GM23338 (cell line): ENCODE measurements around the gene OR8S1. TPM values are rescaled to one million over a fixed set of nuclear protein-coding genes. Genes with fewer than 3 reads are reported as not detected.

Source experiments
- ATAC-seq: fragments of 200-7000 bp; cut with Tn5 transposase; 3 replicates; pipeline ENCODE4 v1.9.1; 2020
- DNase-seq: peaks from one replicate; pipeline ENCODE4 v3.0.0-alpha.2; 2015; ENCODE audit warnings: low spot score
- H2AFZ ChIP-seq: fragments of 200-600 bp; sonication (generic); 2 replicates; pipeline ENCODE4 v1.8.0; 2016; ENCODE audit warnings: antibody characterized with exemption, mild to moderate bottlenecking, moderate library complexity
- H3F3A ChIP-seq: fragments of 200-600 bp; sonication (generic); replicated peaks from 2 replicates; pipeline ENCODE4 v1.8.0; 2017; ENCODE audit warnings: antibody characterized with exemption, mixed run types, low read depth
- H3K27ac ChIP-seq: fragments of 200-600 bp; sonication (generic); 2 replicates; pipeline ENCODE4 v1.6.1; 2016; ENCODE audit warnings: low read depth
- H3K27me3 ChIP-seq: fragments of 200-600 bp; sonication (generic); 2 replicates; pipeline ENCODE4 v1.8.0; 2016; ENCODE audit warnings: mild to moderate bottlenecking, mixed run types, moderate library complexity; ENCODE audit not compliant: insufficient read depth
- H3K36me3 ChIP-seq: fragments of 200-600 bp; sonication (generic); 2 replicates; pipeline ENCODE4 v1.8.0; 2016; ENCODE audit warnings: mild to moderate bottlenecking; ENCODE audit not compliant: insufficient read depth
- H3K4me1 ChIP-seq: fragments of 200-600 bp; sonication (generic); 2 replicates; pipeline ENCODE4 v1.8.0; 2016; ENCODE audit warnings: mild to moderate bottlenecking, moderate library complexity; ENCODE audit not compliant: insufficient read depth
- H3K4me2 ChIP-seq: fragments of 200-600 bp; sonication (generic); 2 replicates; pipeline ENCODE4 v1.7.1; 2017; ENCODE audit warnings: mixed run types
- H3K4me3 ChIP-seq: fragments of 200-600 bp; sonication (generic); 2 replicates; pipeline ENCODE4 v1.6.1; 2016; ENCODE audit warnings: mixed run types
- H3K79me2 ChIP-seq: fragments of 200-600 bp; sonication (generic); replicated peaks from 2 replicates; pipeline ENCODE4 v1.8.0; 2017; ENCODE audit warnings: mild to moderate bottlenecking; ENCODE audit not compliant: insufficient read depth
- H3K9me2 ChIP-seq: fragments of 200-600 bp; sonication (generic); 2 replicates; pipeline ENCODE4 v1.8.0; 2017; ENCODE audit not compliant: insufficient read depth
- H4K20me1 ChIP-seq: fragments of 200-600 bp; sonication (generic); replicated peaks from 2 replicates; pipeline ENCODE4 v1.8.0; 2017; ENCODE audit warnings: mild to moderate bottlenecking; ENCODE audit not compliant: insufficient read depth
- H3K27ac Mint-ChIP-seq: 2 replicates; pipeline ENCODE4 v1.8.0; 2020; ENCODE audit warnings: inconsistent platforms, mild to moderate bottlenecking, moderate library complexity, mixed read lengths
- H3K27me3 Mint-ChIP-seq: 3 replicates; pipeline ENCODE4 v1.8.0; 2022; ENCODE audit warnings: low read depth, mild to moderate bottlenecking, moderate library complexity, mixed read lengths, inconsistent platforms; ENCODE audit not compliant: insufficient read depth, poor library complexity
- H3K36me3 Mint-ChIP-seq: 3 replicates; pipeline ENCODE4 v1.8.0; 2021; ENCODE audit warnings: low read depth, mild to moderate bottlenecking, inconsistent platforms, moderate library complexity, mixed read lengths
- H3K4me1 Mint-ChIP-seq: 3 replicates; pipeline ENCODE4 v1.8.0; 2020; ENCODE audit warnings: mild to moderate bottlenecking, inconsistent platforms, mixed read lengths
- H3K4me3 Mint-ChIP-seq: 3 replicates; pipeline ENCODE4 v1.8.0; 2021; ENCODE audit warnings: moderate library complexity, mild to moderate bottlenecking, inconsistent platforms, mixed read lengths
- H3K9me3 Mint-ChIP-seq: 3 replicates; pipeline ENCODE4 v1.8.0; 2020; ENCODE audit warnings: moderate library complexity, mild to moderate bottlenecking, inconsistent platforms, mixed read lengths
- JUNB ChIP-seq: IDR thresholded peaks from one replicate; pipeline ENCODE4 v1.6.1; 2016; ENCODE audit warnings: antibody characterized with exemption; ENCODE audit not compliant: unreplicated experiment
- REST ChIP-seq: IDR thresholded peaks from one replicate; pipeline ENCODE4 v1.6.1; 2018; ENCODE audit warnings: antibody characterized with exemption; ENCODE audit not compliant: unreplicated experiment
- STAT1 ChIP-seq: IDR thresholded peaks from one replicate; pipeline ENCODE4 v1.6.1; 2016; ENCODE audit warnings: antibody characterized with exemption; ENCODE audit not compliant: unreplicated experiment
- ZNF462 ChIP-seq: fragments of 250-450 bp; sonication (Bioruptor Pico); IDR thresholded peaks from 2 replicates; pipeline ENCODE4 v1.5.0; 2020; ENCODE audit warnings: mild to moderate bottlenecking, moderate library complexity
- polyA plus RNA-seq: library from polyadenylated mRNA; unstranded; fragments of >200 nt; fragmentation: Nextera tagmentation; extraction: Ambion mirVana; gene quantifications from 2 replicates; pipeline ENCODE4 v1.2.1, GENCODE V29; 2016
- total RNA-seq: library from RNA; depleted of rRNA; stranded (reverse); fragments of >200 nt; shearing (Covaris generic); gene quantifications from 2 replicates; pipeline ENCODE4 v1.2.3, GENCODE V29; 2014

Gene OR8S1
- total and polyA plus RNA-seq, 2 experiments from 2014 or later: not detected

- TF ChIP-seq REST (no peak), JUNB (no peak), ZNF462 (no peak), STAT1 (no peak)
These were observed 2.6 kb downstream of the OR8S1 start (continued) for GRCh38 chr12:48527891-48528670.

- no peak overlapping the region for H3K4me3 ChIP-seq
- 0 out of 2 replicates have a peak, but pooled peaks cover 3% of the 10 kb centered on the region for H3K9me2 ChIP-seq
- H3K27ac Mint-ChIP-seq: no peak overlapping the region
- H3K27me3 Mint-ChIP-seq: no peaks in the 10 kb centered on the region
- H3K79me2 ChIP-seq: no peaks in the 10 kb centered on the region
- H2AFZ ChIP-seq: no peak overlapping the region
- no peaks in the 10 kb centered on the region for H3K36me3 ChIP-seq
- H4K20me1 ChIP-seq: no peaks in the 10 kb centered on the region
- H3K27ac ChIP-seq: no peak overlapping the region
- no peak overlapping the region for H3K4me2 ChIP-seq
- peaks cover 2% of the 10 kb centered on the region; the same call in 1 of the 3 replicates for H3K9me3 Mint-ChIP-seq
- no peak for TF ChIP-seq ZNF462
- no peaks in the 10 kb centered on the region for H3K36me3 Mint-ChIP-seq
- H3F3A ChIP-seq: no peaks in the 10 kb centered on the region
- H3K27me3 ChIP-seq: no peaks in the 10 kb centered on the region
- H3K4me3 Mint-ChIP-seq: no peak overlapping the region
- no peaks in the 10 kb centered on the region for H3K4me1 Mint-ChIP-seq
- DNase-seq (no peak), ATAC-seq (no peak)
- no peaks in the 10 kb centered on the region for H3K4me1 ChIP-seq
These were observed 7.2 kb downstream of the OR8S1 start for GRCh38 chr12:48532601-48533000.
